Measurements from ENCODE around the gene ZRANB1. TPM values are rescaled to one million over a fixed set of nuclear protein-coding genes. Genes with fewer than 3 reads are reported as not detected.
A peak's percentile ranks its signal among the peaks of the same experiment; 100 is the strongest.

Gene ZRANB1
- total and polyA plus RNA-seq, 2 donors from 2014 or later: 8.9 to 17.5 TPM

- H3K9ac ChIP-seq (ENCODE audit: low read length in 3 of 3): no peak overlapping the region
- H3K9me3 ChIP-seq (ENCODE audit: control insufficient read depth in 2 of 3, insufficient read depth in 1 of 3, low read length in 3 of 3): no peaks in the 10 kb centered on the region
- H3K4me1 ChIP-seq (ENCODE audit: control insufficient read depth in 2 of 3, insufficient read depth in 2 of 3, low read depth in 1 of 3, low read length in 3 of 3): peaks cover 0 to 5% (median 0%) of the 10 kb centered on the region in 3 donors
- TF ChIP-seq, protein P1, sequence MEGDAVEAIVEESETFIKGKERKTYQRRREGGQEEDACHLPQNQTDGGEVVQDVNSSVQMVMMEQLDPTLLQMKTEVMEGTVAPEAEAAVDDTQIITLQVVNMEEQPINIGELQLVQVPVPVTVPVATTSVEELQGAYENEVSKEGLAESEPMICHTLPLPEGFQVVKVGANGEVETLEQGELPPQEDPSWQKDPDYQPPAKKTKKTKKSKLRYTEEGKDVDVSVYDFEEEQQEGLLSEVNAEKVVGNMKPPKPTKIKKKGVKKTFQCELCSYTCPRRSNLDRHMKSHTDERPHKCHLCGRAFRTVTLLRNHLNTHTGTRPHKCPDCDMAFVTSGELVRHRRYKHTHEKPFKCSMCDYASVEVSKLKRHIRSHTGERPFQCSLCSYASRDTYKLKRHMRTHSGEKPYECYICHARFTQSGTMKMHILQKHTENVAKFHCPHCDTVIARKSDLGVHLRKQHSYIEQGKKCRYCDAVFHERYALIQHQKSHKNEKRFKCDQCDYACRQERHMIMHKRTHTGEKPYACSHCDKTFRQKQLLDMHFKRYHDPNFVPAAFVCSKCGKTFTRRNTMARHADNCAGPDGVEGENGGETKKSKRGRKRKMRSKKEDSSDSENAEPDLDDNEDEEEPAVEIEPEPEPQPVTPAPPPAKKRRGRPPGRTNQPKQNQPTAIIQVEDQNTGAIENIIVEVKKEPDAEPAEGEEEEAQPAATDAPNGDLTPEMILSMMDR (IDR thresholded peaks at IDR 0.05; ENCODE audit: borderline replicate concordance, extremely low read depth, insufficient read depth): no peak
- intact Hi-C loops (cut with DNase I): no loop called here
- H3K27me3 ChIP-seq (ENCODE audit: control insufficient read depth, insufficient read depth, low read length): no peaks in the 10 kb centered on the region
- no peak overlapping the region for H3K27ac ChIP-seq (ENCODE audit: low read depth in 2 of 2, low read length in 2 of 2)
- DNase-seq (no peak), FAIRE-seq (no peak)
- no peaks in the 10 kb centered on the region for H3K36me3 ChIP-seq (ENCODE audit: control insufficient read depth in 2 of 3, insufficient read depth in 3 of 3, low read length in 3 of 3)
- H3K4me3 ChIP-seq (ENCODE audit: low read length in 3 of 3): no peak overlapping the region
These were observed 18.2 kb upstream of the ZRANB1 start for GRCh38 chr10:124923684-124924083.

GRCh38 chr10:124926548-124926947 lies 15.4 kb upstream of the ZRANB1 start:
- no peak overlapping the region for H3K4me3 ChIP-seq (ENCODE audit: low read length in 3 of 3)
- DNase-seq (no peak), FAIRE-seq (no peak)
- H3K9ac ChIP-seq (ENCODE audit: low read length in 3 of 3): no peak overlapping the region
- H3K4me1 ChIP-seq (ENCODE audit: control insufficient read depth in 2 of 3, insufficient read depth in 2 of 3, low read depth in 1 of 3, low read length in 3 of 3): peaks cover 0 to 3% (median 0%) of the 10 kb centered on the region in 3 donors
- H3K27ac ChIP-seq (ENCODE audit: low read depth in 2 of 2, low read length in 2 of 2): no peak overlapping the region
- H3K36me3 ChIP-seq (ENCODE audit: control insufficient read depth in 2 of 3, insufficient read depth in 3 of 3, low read length in 3 of 3): no peaks in the 10 kb centered on the region
- no peaks in the 10 kb centered on the region for H3K27me3 ChIP-seq (ENCODE audit: control insufficient read depth, insufficient read depth, low read length)
- intact Hi-C loops (cut with DNase I): no loop called here
- TF ChIP-seq, protein P1 (IDR thresholded peaks at IDR 0.05; ENCODE audit: borderline replicate concordance, extremely low read depth, insufficient read depth): no peak
- no peaks in the 10 kb centered on the region for H3K9me3 ChIP-seq (ENCODE audit: control insufficient read depth in 2 of 3, insufficient read depth in 1 of 3, low read length in 3 of 3)

DNA sequence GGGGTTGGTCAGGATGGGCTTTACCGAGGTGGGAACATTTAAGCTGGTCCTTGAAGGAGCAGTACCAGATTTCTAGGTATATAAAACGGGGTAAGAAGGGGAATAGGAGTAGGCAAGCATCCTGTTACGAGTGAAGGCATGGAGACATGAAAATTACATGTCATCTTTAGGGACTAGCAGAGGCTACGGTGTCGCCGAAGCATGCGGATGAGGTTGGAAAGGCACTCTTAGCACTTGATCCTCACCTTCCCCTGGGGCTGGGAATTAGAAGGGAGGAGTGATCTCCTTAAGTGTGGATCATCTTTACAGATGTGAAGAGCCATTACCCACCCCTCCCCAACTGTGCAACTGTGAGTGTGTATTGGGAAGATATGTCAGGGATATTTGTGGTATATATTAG lies 13.8 kb upstream of the ZRANB1 start:
- no peaks in the 10 kb centered on the region for H3K36me3 ChIP-seq (ENCODE audit: control insufficient read depth in 2 of 3, insufficient read depth in 3 of 3, low read length in 3 of 3)
- H3K27me3 ChIP-seq (ENCODE audit: control insufficient read depth, insufficient read depth, low read length): no peaks in the 10 kb centered on the region
- FAIRE-seq (no peak), DNase-seq (peak in 3 of 5 donors; percentile 13 to 50 (median 20))
- H3K4me3 ChIP-seq (ENCODE audit: low read length in 3 of 3): no peak overlapping the region
- no peak overlapping the region for H3K27ac ChIP-seq (ENCODE audit: low read depth in 2 of 2, low read length in 2 of 2)
- no peaks in the 10 kb centered on the region for H3K4me1 ChIP-seq (ENCODE audit: control insufficient read depth in 2 of 3, insufficient read depth in 2 of 3, low read depth in 1 of 3, low read length in 3 of 3)
- TF ChIP-seq, protein P1 (IDR thresholded peaks at IDR 0.05; ENCODE audit: borderline replicate concordance, extremely low read depth, insufficient read depth): no peak
- no peaks in the 10 kb centered on the region for H3K9me3 ChIP-seq (ENCODE audit: control insufficient read depth in 2 of 3, insufficient read depth in 1 of 3, low read length in 3 of 3)
- no peak overlapping the region for H3K9ac ChIP-seq (ENCODE audit: low read length in 3 of 3)
- intact Hi-C loops (cut with DNase I): no loop called here

DNA sequence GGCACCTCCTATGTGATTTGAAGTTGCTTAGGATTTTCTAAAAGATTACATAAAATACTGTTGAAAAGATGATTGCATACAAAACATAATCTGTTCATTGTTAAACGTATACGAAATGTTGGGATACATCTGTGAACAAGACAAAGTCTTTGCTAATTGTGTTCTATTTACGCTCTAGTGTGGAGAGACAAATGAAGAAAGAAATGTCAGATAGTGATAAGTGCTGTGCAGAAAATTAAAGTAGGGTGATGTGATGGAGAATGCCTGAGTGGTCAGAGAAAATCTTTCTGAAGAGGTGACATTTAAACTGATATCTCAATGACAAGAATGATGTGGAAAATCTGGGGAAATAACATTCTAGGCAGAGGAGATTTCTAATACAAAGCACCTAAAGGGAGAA lies 13.4 kb upstream of the ZRANB1 start:
- intact Hi-C loops (cut with DNase I): no loop called here
- TF ChIP-seq, protein P1 (IDR thresholded peaks at IDR 0.05; ENCODE audit: borderline replicate concordance, extremely low read depth, insufficient read depth): no peak
- Histone ChIP-seq H3K4me3 (ENCODE audit: low read length in 3 of 3) (no peak overlapping the region), H3K9me3 (ENCODE audit: control insufficient read depth in 2 of 3, insufficient read depth in 1 of 3, low read length in 3 of 3) (no peaks in the 10 kb centered on the region), H3K27ac (ENCODE audit: low read depth in 2 of 2, low read length in 2 of 2) (no peak overlapping the region), H3K36me3 (ENCODE audit: control insufficient read depth in 2 of 3, insufficient read depth in 3 of 3, low read length in 3 of 3) (no peaks in the 10 kb centered on the region), H3K27me3 (ENCODE audit: control insufficient read depth, insufficient read depth, low read length) (no peaks in the 10 kb centered on the region), H3K4me1 (ENCODE audit: control insufficient read depth in 2 of 3, insufficient read depth in 2 of 3, low read depth in 1 of 3, low read length in 3 of 3) (no peaks in the 10 kb centered on the region), H3K9ac (ENCODE audit: low read length in 3 of 3) (no peak overlapping the region)
- FAIRE-seq: no peak
- DNase-seq: no peak
